Right lobe of liver (tissue), 6 donors: Measurements from ENCODE around the gene HRH2. TPM values are rescaled to one million over a fixed set of nuclear protein-coding genes. Genes with fewer than 3 reads are reported as not detected.

Experiments used
- ATAC-seq, 4 donors: fragments of 200-7000 bp; cut with Tn5 transposase; one replicate each; pipeline ENCODE4 v1.9.1; 2020; ENCODE audit warnings: mild to moderate bottlenecking in 4 of 4, moderate library complexity in 4 of 4
- DNase-seq, 3 donors: peaks; one replicate each; pipeline ENCODE4 v3.0.0-alpha.2; 2020
- H3K27ac ChIP-seq, 3 donors: fragments of 200-600 bp; one replicate each; pipeline ENCODE4 v1.8.0; 2022
- H3K27me3 ChIP-seq, 2 donors: fragments of 200-600 bp; one replicate each; pipeline ENCODE4 v1.8.0; 2022
- H3K36me3 ChIP-seq, 4 donors: fragments of 200-600 bp; sonication (generic) in 1 of 4; one replicate each; pipeline versions ENCODE4 v1.5.1 to v1.8.0; 2017 to 2022; ENCODE audit warnings: control low read depth in 1 of 4
- H3K4me1 ChIP-seq, 4 donors: fragments of 200-600 bp; sonication (generic) in 1 of 4; one replicate each; pipeline versions ENCODE4 v1.5.1 to v1.8.0; 2017 to 2022; ENCODE audit warnings: control low read depth in 1 of 4
- H3K4me3 ChIP-seq, 3 donors: fragments of 200-600 bp; one replicate each; pipeline ENCODE4 v1.8.0; 2022
- H3K9me3 ChIP-seq, 4 donors: fragments of 200-600 bp; sonication (generic) in 1 of 4; one replicate each; pipeline versions ENCODE4 v1.5.1 to v1.8.0; 2017 to 2022; ENCODE audit warnings: control low read depth in 1 of 4
- CTCF ChIP-seq, 4 donors: fragments of 200-600 bp in 3 of 4; fragments of 450-650 bp in 1 of 4; IDR thresholded peaks; one replicate each; pipeline versions ENCODE4 v1.5.1 to v1.8.0; 2016 to 2022; ENCODE audit warnings: antibody characterized with exemption in 4 of 4, mild to moderate bottlenecking in 2 of 4
- POLR2A ChIP-seq: fragments of 450-650 bp; IDR thresholded peaks from one replicate; pipeline ENCODE4 v1.6.1; 2017; ENCODE audit warnings: antibody characterized with exemption, mild to moderate bottlenecking
- WGBS: methylation state at CpG from one replicate; pipeline ENCODE4 v1.1.6; 2018; ENCODE audit warnings: low coverage, low lambda C conversion rate; ENCODE audit not compliant: insufficient coverage; ENCODE audit errors: missing lambda C conversion rate; 5-methylcytosine and 5-hydroxymethylcytosine counted together
- intact Hi-C, 2 donors: fragments of 100-400 bp; cut with DNase I; formaldehyde crosslinking; loops; one replicate each; pipeline versions ENCODE4 v1.11.2 to v1.14.1; 2022
- total RNA-seq, 6 experiments: library from RNA; depleted of rRNA in 2 of 6; stranded (reverse); fragments of >200 nt in 2 of 6; fragmentation: NEBNext Ultra II Directional in 3 of 6; extraction: Animal tissue kit (Norgen Biotek cat#: 25700) in 3 of 6; gene quantifications; one replicate each; pipeline versions ENCODE4 v1.1.0 to v1.2.4, GENCODE V29; 2016 to 2023
- donor health status: DM: no; HTN: yes; CAD: no.
- donor health status: DM: no; HTN: no; CAD: no.
- donor health status: DM: no; HTN: no; CAD: no.
- donor health status: DM: no; HTN: yes; CAD: no.
- donor health status: DM: no; HTN: yes; CAD: no.

Gene HRH2
- total RNA-seq, 6 experiments from 2014 or later, result 0.29 to 2.5 (median 0.87) TPM

GRCh38 chr5:175685701-175686350, 28.0 kb downstream of the HRH2 start:
- Histone ChIP-seq H3K36me3 (no peaks in the 10 kb centered on the region), H3K4me3 (no peak overlapping the region), H3K27me3 (no peaks in the 10 kb centered on the region), H3K4me1 (no peaks in the 10 kb centered on the region), H3K9me3 (no peaks in the 10 kb centered on the region), H3K27ac (no peak overlapping the region)
- 46% methylated on average over 5 of the region's 12 CpGs for whole genome bisulfite sequencing
- DNase-seq (peak in 1 of 3 donors; percentile 19), ATAC-seq (no peak)
- intact Hi-C loops, result no loop called here
- TF ChIP-seq POLR2A, result no peak
- no peak for TF ChIP-seq CTCF (IDR thresholded peaks at IDR 0.05)

DNA sequence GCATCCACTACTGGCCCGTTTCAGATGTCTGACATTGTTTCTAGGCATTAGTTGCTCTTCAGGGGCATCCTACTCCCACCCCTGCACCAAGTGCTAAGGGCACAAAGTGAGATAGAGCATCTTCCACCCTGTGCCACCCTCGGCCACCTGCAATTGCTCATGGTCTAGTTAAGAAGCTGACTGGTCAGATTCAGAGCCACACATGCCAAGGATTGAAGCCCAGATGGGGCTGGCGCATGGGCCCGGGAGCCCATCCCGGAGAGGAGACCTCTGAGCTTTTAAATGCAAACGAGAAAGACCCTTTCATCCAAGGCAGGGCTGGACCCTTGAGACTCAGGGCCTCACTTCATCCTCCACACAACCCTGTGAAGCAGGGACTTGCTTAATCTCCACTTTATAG, 28.5 kb downstream of the HRH2 start:
- Histone ChIP-seq H3K27ac (no peak overlapping the region), H3K9me3 (no peaks in the 10 kb centered on the region), H3K4me3 (no peak overlapping the region), H3K4me1 (no peaks in the 10 kb centered on the region), H3K36me3 (no peaks in the 10 kb centered on the region), H3K27me3 (no peaks in the 10 kb centered on the region)
- DNase-seq (peak in 1 of 3 donors; percentile 20), ATAC-seq (no peak)
- TF ChIP-seq POLR2A (no peak), CTCF (IDR thresholded peaks at IDR 0.05) (no peak)
- 65% methylated on average over 5 of the region's 6 CpGs for WGBS
- intact Hi-C loops, result no loop called here

DNA sequence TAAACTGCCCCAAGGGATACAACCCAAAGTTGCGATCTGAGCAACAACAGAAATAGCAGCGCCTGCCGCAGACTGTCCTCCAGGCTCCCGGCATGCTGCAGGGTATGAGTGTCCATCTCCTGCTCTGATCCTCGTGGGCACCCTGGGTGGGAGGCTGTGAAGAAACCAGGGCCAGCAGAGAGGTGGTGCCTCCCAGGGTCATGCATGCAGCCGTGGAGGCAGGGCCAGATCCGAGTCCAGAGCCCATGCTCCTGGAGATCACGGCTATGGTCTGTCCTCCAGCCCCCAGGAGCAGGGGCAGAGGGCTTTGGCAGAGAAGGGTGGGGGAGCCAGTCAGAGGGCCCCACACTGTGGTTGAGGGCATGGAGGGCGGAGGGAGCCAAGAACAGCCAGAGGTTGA, 29.0 kb downstream of the HRH2 start:
- WGBS, result no CpG with 5 or more reads among the region's 9 CpGs
- H3K27ac ChIP-seq, result no peak overlapping the region

DNA sequence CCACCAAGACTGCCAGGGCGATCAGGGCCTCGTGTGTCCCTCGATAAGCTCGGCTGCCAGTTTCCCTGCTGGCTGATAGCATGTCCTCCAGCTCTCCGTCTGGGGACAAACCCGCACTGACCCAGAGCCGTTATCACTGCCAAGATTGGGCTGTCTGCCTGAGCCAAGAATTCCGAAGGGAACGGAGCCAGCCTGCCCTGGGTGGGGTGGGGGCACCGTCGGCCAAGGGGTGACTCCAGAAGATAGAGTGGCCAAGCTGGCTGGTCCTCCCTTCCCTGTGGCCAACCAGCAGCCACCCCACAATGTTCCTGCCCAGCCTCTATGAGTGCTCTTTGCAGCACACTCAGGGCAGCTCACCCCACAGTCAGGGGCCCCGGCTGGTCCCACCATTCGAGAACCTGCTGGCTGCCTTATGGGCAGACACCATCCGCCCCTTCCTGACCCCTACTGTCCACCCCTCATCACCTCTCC, 29.4 kb downstream of the HRH2 start:
- TF ChIP-seq CTCF (IDR thresholded peaks at IDR 0.05) (no peak), POLR2A (no peak)
- intact Hi-C loops, result no loop called here
- Histone ChIP-seq H3K27ac (no peak overlapping the region), H3K4me1 (no peaks in the 10 kb centered on the region), H3K9me3 (no peaks in the 10 kb centered on the region), H3K4me3 (no peak overlapping the region), H3K27me3 (no peaks in the 10 kb centered on the region), H3K36me3 (no peaks in the 10 kb centered on the region)
- ATAC-seq (no peak), DNase-seq (peak in 1 of 3 donors; percentile 33)
- WGBS, result 60% methylated on average over 2 of the region's 14 CpGs

More for the DNA sequence above, 29.0 kb downstream of the HRH2 start:
- TF ChIP-seq CTCF (IDR thresholded peaks at IDR 0.05) (no peak), POLR2A (no peak)
- H3K4me3 ChIP-seq, result no peak overlapping the region
- DNase-seq, result peak in 1 of 3 donors; percentile 31
- H3K36me3 ChIP-seq, result no peaks in the 10 kb centered on the region
- H3K9me3 ChIP-seq, result no peaks in the 10 kb centered on the region
- no peaks in the 10 kb centered on the region for H3K27me3 ChIP-seq
- intact Hi-C loops, result no loop called here
- no peak for ATAC-seq
- H3K4me1 ChIP-seq, result no peaks in the 10 kb centered on the region
